Gastroesophageal sphincter (tissue), 4 donors: Measurements from ENCODE around the gene CADM2. TPM values are rescaled to one million over a fixed set of nuclear protein-coding genes. Genes with fewer than 3 reads are reported as not detected.

ENCODE experiments used
- ATAC-seq: fragments of 150-250 bp; one replicate; pipeline ENCODE4 v1.9.1; 2016; ENCODE audit warnings: mild to moderate bottlenecking, moderate library complexity
- H3K27ac ChIP-seq, 4 donors: fragments of 200-600 bp; sonication (generic) in 3 of 4; 1 replicate in 3 of 4; 2 replicates in 1 of 4; pipeline ENCODE4 v1.5.1; 2016 to 2019
- H3K27me3 ChIP-seq: fragments of 200-600 bp; sonication (generic); one replicate; pipeline ENCODE4 v1.5.1; 2019
- H3K36me3 ChIP-seq, 2 donors: fragments of 200-600 bp; sonication (generic); one replicate each; pipeline ENCODE4 v1.5.1; 2019; ENCODE audit warnings: control low read depth in 1 of 2
- H3K4me1 ChIP-seq, 3 donors: fragments of 200-600 bp; sonication (generic); 1 replicate in 2 of 3; 2 replicates in 1 of 3; pipeline ENCODE4 v1.5.1; 2016 to 2019; ENCODE audit warnings: control low read depth in 2 of 3
- H3K4me3 ChIP-seq, 2 donors: fragments of 200-600 bp; sonication (generic); one replicate each; pipeline ENCODE4 v1.5.1; 2019; ENCODE audit warnings: mild to moderate bottlenecking in 1 of 2, moderate library complexity in 1 of 2
- H3K9me3 ChIP-seq, 3 donors: fragments of 200-600 bp; sonication (generic); one replicate each; pipeline ENCODE4 v1.5.1; 2017 to 2019; ENCODE audit warnings: control low read depth in 2 of 3
- CTCF ChIP-seq, 4 experiments: fragments of 200-600 bp in 2 of 4; fragments of 450-650 bp in 2 of 4; sonication (generic) in 1 of 4; IDR thresholded peaks; one replicate each; pipeline ENCODE4 v1.5.1; 2017 to 2019; ENCODE audit warnings: antibody characterized with exemption in 4 of 4, mild to moderate bottlenecking in 2 of 4, moderate library complexity in 2 of 4
- EP300 ChIP-seq: sonication (generic); formaldehyde crosslinking; IDR thresholded peaks from one replicate; pipeline ENCODE4 v1.6.1; 2017; ENCODE audit warnings: antibody characterized with exemption, mild to moderate bottlenecking
- POLR2A ChIP-seq, 2 donors: fragments of 450-650 bp; IDR thresholded peaks; one replicate each; pipeline ENCODE4 v1.6.1; 2017; ENCODE audit warnings: antibody characterized with exemption in 2 of 2, mild to moderate bottlenecking in 2 of 2, moderate library complexity in 1 of 2
- POLR2AphosphoS5 ChIP-seq: sonication (generic); formaldehyde crosslinking; IDR thresholded peaks from one replicate; pipeline ENCODE4 v1.6.1; 2017; ENCODE audit warnings: antibody characterized with exemption
- WGBS, 2 donors: methylation state at CpG; one replicate each; pipeline ENCODE4 v1.1.5; 2018; ENCODE audit warnings: low coverage in 1 of 2; 5-methylcytosine and 5-hydroxymethylcytosine counted together
- total RNA-seq, 4 donors: library from RNA; depleted of rRNA; stranded (reverse); fragments of >200 nt; gene quantifications; one replicate each; pipeline ENCODE4 v1.1.0, GENCODE V29; 2016

Gene CADM2
- total RNA-seq, 4 donors from 2014 or later = 8.2 to 10.1 (median 9.4) TPM

GRCh38 chr3:85193565-85193964 lies 234.8 kb downstream of the CADM2 start:
- TF ChIP-seq EP300 = no peak
- no peak for TF ChIP-seq POLR2A (IDR thresholded peaks at IDR 0.05)
- TF ChIP-seq CTCF (IDR thresholded peaks at IDR 0.05) = no peak
- TF ChIP-seq POLR2AphosphoS5 = no peak

DNA sequence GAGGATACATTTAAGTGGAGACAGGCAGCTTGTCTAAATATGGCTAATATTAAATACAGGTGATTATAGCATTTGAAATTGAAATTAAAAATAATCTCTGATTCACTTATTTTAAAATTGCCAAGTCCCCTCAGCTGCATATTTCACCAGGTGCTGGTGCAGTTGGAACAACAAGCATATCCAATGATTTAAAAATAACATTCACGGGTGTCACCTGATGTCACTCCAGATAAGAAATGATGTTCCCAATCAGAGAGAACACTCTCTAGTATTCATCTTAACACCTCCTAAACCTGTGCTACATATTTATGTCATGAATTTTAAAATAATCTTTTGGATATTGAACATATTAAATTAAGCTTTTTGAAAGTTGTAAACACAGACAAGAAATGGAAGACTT lies 249.9 kb downstream of the CADM2 start:
- 43 to 59% methylated on average over 1 of the region's 1 CpG for WGBS, 2 donors
- Histone ChIP-seq H3K36me3 (no peaks in the 10 kb centered on the region), H3K9me3 (no peaks in the 10 kb centered on the region), H3K4me1 (no peaks in the 10 kb centered on the region), H3K27ac (no peak overlapping the region), H3K4me3 (no peak overlapping the region), H3K27me3 (no peaks in the 10 kb centered on the region)
- no peak for TF ChIP-seq POLR2AphosphoS5
- no peak for TF ChIP-seq EP300
- no peak for TF ChIP-seq POLR2A (IDR thresholded peaks at IDR 0.05)
- no peak for TF ChIP-seq CTCF (IDR thresholded peaks at IDR 0.05)
- no peak for ATAC-seq

More at GRCh38 chr3:85193565-85193964, 234.8 kb downstream of the CADM2 start:
- 66 to 67% methylated on average over 2 of the region's 2 CpGs for WGBS, 2 donors
- no peak overlapping the region for H3K4me3 ChIP-seq
- H3K4me1 ChIP-seq = no peaks in the 10 kb centered on the region
- H3K9me3 ChIP-seq = no peaks in the 10 kb centered on the region
- no peak overlapping the region for H3K27ac ChIP-seq
- no peaks in the 10 kb centered on the region for H3K36me3 ChIP-seq
- H3K27me3 ChIP-seq = no peaks in the 10 kb centered on the region
- ATAC-seq = no peak

DNA sequence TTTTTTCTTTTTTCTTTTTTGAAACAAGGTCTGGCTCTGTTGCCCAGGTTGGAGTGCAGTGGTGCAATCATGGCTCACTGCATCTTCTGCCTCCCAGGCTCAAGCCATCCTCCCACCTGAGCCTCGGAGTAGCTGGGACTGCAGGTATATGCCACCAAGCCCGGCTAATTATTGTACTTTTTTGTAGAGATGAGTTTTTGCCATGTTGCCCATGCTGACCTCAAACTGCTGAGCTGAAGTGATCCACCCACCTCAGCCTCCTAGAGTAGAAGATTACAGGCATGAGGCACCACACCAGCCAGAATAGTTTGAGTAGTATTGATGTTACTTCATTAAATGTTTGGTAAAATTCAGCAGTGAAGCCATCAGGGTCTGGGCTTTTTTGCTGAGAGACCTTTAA lies 251.8 kb downstream of the CADM2 start:
- 89% methylated on average over 2 of the region's 2 CpGs; no CpG with 5 or more reads in 1 of the 2 donors for WGBS, 2 donors
- TF ChIP-seq CTCF (IDR thresholded peaks at IDR 0.05) (no peak), EP300 (no peak), POLR2A (IDR thresholded peaks at IDR 0.05) (no peak), POLR2AphosphoS5 (no peak)
- H3K4me1 ChIP-seq = no peaks in the 10 kb centered on the region
- H3K27ac ChIP-seq = no peak overlapping the region
- no peak for ATAC-seq
- no peaks in the 10 kb centered on the region for H3K36me3 ChIP-seq
- H3K27me3 ChIP-seq = no peaks in the 10 kb centered on the region
- H3K9me3 ChIP-seq = no peaks in the 10 kb centered on the region
- no peak overlapping the region for H3K4me3 ChIP-seq

GRCh38 chr3:85228966-85229365 lies 270.2 kb downstream of the CADM2 start:
- Histone ChIP-seq H3K4me1 (no peaks in the 10 kb centered on the region), H3K9me3 (no peaks in the 10 kb centered on the region), H3K4me3 (no peak overlapping the region), H3K36me3 (no peaks in the 10 kb centered on the region), H3K27ac (no peak overlapping the region), H3K27me3 (no peaks in the 10 kb centered on the region)
- no CpG with 5 or more reads among the region's 6 CpGs for WGBS, 2 donors
- ATAC-seq = no peak
- TF ChIP-seq EP300 = no peak
- TF ChIP-seq POLR2AphosphoS5 = no peak
- TF ChIP-seq CTCF (IDR thresholded peaks at IDR 0.05) = no peak
- no peak for TF ChIP-seq POLR2A (IDR thresholded peaks at IDR 0.05)

DNA sequence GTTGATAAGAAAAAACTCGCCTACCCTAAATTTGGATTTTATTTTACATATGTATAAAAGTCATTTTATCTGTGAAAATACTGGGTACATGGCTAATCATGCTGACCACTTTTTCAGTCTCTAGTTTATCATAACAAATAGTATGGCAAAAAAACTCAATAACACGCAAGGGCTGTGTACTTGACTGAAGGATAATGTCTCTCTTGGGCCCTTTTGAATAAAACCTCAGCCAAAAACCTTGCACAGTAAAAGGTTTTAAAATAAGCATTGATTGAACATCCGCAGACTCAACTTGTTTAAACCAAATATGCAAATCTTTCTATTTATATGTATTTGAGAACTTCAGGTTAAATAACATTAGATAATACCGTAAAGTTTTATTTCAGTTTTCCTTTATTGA lies 285.3 kb downstream of the CADM2 start:
- 85 to 91% methylated on average over 4 of the region's 4 CpGs for WGBS, 2 donors
- Histone ChIP-seq H3K27me3 (no peaks in the 10 kb centered on the region), H3K9me3 (no peaks in the 10 kb centered on the region), H3K27ac (no peak overlapping the region), H3K36me3 (no peaks in the 10 kb centered on the region), H3K4me1 (no peaks in the 10 kb centered on the region), H3K4me3 (no peak overlapping the region)
- no peak for ATAC-seq
- no peak for TF ChIP-seq EP300
- TF ChIP-seq CTCF (IDR thresholded peaks at IDR 0.05) = no peak
